GM21360 (cell line): ENCODE measurements around the gene TINCR.
"Not testable (repeated sequence)": the region's sequence is repeated elsewhere in the genome, so short reads cannot be mapped to it uniquely, and the experiment has no call there.

Experiments
- ATAC-seq: cut with Tn5 transposase; IDR thresholded peaks from one replicate; pipeline ENCODE4 v1.9.1; 2021; ENCODE audit warnings: mild to moderate bottlenecking, moderate library complexity; ENCODE audit not compliant: unreplicated experiment

The TINCR gene

DNA sequence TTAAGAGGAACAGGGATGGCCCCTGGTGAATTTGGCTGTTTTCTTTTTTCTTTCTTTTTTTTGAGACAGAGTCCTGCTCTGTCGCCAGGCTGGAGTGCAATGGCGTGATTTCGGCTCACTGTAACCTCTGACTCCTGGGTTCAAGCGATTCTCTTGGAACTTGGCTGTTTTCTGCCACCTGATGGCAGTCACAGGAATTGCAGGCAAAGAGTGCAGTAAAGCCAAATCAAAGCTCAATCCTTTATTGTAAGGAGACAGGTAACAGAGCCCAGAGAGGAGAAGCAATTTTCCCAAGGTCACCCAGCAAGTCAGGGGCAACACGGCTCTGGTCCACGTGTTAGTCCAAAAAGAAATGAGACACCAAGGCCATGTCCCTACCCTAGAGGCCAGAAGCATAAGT, 6.2 kb downstream of the TINCR start:
- no peak for ATAC-seq

DNA sequence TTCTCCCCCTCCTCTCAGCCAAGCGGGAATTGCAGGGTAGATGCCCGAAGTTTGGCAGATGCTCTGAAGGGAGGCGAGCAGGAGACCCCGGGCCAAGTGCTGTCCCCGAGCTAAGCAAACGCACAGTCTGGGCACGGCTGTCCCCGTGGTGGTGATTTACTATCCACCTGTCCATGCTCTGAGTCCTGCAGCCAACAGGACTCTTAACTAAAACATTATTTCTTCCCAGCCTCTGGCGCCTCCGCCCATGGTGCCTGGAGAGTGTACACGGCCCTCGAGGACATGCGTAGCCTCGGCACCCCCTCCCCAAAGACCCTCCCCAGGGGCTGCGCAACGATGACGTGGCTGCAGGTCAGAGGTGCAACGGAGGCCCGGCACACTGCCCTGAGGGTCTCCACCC, 7.6 kb downstream of the TINCR start:
- no peak for ATAC-seq

DNA sequence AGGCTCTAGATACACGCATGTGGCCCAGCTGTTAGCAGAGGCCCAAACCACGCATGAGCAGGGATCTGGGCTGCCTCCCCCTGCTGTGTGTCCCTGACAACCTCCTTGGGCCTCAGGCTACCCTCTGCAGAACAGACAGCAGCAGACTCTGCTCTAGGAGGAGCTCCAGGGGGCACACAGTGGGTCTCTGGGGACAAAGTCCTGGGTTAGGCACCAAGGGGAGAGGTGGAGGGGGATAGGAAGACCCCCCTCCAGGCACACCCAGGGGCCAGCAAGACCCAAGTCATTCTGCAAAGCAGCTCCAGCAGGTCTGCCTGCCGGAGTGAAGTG, 8.0 kb downstream of the TINCR start:
- no peak for ATAC-seq

DNA sequence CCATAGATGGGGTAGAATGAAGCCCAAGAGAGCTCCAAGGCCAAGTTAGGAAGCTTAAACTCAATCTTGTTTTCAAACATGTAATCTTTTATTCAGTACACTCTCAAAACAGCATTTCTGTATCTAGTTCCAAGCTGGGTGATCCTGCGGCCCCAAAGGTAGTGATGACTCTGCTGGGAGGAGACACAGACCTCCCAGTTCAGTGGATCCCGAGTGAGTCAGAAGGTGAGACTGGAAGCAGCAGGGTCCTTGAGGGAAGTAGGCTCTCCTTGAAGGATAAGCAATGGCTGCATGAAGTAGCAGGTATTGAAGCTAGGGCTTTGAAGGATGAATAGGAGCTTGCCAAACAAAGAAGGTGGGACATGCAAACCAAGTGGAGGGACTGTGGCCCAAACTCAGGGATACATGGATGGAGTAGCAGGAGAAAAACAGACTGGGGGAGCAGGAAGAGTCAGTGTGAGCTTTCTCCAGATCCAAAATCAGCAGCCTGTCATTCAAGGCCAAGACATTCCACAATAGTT, 9.6 kb downstream of the TINCR start:
- no peak for ATAC-seq

DNA sequence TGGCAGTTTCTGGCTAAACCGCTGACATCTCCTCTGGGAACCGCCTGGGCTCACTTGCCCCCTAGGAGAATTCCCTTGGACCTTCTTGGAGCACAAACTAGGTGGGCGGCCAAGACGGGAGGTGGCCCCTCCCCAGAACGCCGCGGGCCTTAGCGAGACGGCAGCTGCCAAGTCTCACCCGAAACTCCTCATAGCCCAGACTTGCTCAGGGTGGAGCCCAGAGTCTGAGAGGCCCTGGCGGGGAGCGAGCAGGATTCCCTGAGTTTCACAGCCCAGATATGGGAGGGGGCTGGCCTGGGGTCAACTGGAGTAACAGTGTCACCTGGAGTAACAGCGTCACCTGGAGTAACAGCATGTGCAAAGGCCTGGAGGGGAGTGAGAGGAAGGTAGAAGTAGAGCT, 10.1 kb downstream of the TINCR start:
- no peak for ATAC-seq

DNA sequence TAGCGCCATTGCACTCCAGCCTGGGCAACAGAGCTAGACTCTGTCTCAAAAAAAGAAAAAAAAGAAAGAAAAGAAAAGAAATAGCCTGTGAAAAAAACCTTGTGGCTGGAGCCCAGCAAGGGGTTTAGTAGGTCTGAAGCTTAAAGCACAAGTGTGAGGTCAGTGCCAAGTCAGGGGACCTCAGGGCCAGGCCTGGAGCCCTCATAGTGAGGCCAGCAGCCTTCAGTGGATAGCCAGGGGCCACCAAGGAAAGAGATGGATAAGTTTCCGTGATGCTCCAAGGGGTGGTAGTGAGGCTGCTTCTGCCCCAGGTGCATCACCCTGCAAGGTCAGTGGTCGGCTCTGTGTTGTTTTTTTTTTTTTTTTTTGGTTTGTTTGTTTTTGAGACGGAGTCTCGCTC, 12.9 kb downstream of the TINCR start:
- ATAC-seq: no peak

DNA sequence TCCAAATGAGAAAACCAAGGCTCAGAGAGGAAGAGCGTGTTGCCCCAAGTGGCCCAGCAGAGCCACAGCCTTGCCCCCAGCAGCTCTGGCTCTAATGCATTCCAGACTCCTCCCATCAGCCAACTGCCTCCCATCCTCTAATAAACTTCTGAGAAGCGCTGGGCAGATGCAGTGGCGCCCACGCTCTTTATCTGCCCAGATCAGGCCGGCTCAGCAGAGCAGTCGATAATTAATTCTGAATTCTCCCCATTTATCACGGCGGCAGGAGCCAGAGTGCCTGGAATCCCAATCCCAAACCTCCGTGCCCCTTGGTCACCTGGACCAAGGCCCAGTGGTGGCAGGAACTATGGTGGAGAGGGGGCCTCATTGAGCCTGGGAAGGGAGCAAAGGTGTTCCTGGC, 13.9 kb downstream of the TINCR start:
- ATAC-seq: no peak

DNA sequence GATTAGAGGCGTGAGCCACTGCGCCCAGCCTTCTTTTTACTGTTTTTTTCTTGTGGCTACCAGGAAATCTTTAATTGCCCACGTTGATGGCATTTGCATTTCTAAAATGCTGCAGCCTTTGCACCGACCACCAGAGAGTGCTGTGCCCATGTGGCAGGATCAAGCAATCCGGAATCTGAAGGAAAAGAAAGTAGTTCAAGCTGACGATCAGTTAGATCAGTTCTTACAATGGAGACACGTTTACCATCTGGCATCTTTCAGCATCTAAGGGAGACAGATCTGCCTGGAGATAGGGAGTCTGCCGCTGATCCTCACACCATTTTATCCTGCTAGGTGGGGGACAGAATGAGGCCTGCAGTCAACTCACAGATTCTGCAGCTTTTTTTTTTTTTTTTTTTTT, 19.9 kb downstream of the TINCR start:
- no peak for ATAC-seq

DNA sequence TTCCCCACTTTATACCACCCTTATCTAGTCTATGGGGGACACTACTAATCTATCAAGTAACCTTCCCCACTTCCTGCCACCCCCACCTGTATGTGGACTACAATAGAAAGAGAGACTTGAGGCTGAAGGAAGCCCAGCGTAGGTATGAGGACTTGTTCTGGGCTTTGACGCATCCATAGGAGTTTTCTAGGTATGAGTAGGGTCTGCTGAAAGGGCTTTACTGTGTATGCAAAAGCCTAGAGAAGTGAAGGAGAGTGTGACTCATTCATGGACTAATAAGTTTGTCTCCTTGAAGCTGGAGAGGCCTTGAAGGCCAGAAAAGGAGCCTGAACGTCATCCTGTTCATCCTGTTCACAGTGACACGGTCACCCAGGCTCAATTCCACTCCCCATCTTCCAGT, 21.8 kb downstream of the TINCR start:
- ATAC-seq: no peak

DNA sequence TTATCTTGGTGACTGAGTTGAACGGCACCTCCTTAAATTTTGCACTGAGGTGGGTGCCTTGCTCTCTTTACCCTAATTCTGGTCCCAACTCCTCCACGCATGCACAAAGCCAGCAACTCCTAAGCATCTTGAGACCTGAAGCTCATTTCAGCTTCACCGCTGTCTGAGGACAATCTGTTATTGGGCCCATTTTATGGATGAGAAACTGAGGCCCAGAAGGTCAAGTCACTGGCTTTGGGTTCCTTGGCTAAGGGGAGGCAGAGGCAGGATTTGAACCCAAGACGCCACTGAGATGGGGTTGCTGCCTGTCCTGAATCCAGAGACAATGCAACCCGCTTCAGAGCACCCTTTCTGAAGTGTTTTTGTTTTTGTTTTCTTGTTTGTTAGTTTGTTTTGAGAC, 22.7 kb downstream of the TINCR start:
- no peak for ATAC-seq

DNA sequence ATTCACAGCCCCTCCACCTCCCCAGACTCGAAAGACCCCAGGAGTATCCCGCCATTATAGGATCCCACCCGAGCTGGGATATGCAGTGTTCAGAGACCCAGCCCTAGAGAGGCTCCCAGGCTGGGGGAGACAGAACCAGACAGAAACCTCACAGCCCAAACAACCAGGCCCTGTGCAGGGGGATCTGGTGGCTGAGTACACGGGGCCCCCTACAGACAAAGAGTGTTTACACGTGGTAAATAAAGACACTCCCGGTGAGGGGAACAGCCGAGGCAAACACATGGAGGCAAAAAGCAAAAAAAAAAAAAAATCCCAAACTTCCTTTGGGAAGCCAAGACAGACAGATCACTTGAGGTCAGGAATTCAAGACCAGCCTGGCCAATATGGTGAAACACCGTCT, 25.1 kb downstream of the TINCR start:
- no peak for ATAC-seq

DNA sequence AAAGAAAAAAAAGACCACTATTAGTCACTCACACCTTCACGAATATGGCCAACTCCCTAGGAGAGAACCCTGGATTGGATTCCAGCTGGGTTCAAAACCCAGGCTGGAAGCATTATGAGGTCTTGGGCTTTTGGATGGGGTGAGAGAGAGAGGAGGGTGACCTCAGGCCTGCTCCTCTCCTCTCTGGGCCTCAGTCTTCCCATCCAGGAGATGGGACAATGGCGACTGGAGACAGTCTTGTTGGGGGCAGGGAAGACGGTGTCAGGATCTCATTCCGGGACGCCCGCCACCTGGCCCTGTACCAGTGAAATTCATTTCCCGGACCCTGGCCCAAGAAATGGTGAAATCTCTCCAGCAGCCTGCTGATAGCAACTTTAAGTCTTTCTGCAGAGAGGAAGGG, 26.3 kb downstream of the TINCR start:
- no peak for ATAC-seq

DNA sequence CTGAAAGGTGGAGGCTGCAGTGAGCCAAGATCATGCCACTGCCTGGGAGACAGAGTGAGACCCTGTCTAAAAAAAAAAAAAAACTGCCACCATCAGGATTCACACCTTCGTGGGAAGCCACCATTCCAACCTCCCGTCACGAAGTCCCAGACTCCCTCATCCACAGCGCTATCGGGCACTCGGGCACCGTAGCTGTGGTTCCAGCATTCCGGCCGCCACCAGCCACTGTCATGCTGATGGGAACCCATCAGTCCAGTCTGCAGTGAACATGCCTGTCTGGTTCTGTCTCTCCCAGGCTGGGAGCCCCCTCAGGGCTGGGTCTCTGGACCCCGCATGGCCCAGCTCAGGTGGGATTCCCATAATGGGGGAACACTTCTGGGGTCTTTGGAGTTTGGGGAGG, 27.5 kb downstream of the TINCR start:
- no peak for ATAC-seq

DNA sequence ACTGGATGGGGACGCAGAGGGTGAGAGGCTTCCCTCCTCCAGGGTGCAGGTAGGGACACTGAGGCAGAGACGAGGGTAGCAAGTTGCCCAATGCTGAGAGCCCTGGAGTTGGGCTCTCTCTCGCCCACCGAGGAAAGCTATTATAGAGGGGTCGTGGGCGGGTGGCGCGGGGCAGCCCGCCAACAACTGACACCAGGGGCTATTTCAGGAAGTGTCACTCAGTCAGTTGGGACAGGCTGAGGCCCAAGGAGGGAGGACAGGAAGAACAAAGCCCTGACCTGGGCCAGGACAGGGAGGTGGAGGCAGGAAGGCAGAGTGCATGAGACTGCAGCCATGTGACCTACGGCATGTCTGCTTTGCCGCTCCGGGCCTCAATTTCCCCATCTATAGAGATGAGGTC, 29.9 kb downstream of the TINCR start:
- no peak for ATAC-seq

DNA sequence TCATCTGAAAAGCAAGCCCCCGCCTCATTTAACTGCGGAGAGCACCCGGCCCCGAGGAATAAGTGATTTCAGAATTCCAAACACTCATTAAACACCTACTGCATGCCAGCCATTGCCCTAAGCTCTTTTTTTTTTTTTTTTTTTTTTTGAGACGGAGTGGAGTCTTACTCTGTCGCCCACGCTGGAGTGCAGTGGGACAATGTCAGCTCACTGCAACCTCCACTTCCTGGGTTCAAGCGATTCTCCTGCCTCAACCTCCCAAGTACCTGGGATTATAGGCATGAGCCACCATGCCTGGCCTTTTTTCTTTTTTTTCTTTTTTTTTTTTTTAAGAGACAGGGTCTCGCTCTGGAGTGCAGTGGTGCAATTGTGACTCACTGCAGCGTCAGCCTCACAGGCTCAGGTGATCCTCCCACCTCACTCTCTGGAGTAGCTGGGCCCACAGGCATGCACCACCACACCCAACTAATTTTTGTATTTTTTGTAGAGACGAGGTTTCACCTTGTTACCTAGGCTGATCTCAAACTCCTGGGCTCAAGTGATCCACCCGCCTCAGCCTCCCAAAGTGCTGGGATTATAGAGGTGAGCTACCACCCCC, 30.7 kb downstream of the TINCR start:
- ATAC-seq: not testable (repeated sequence)

DNA sequence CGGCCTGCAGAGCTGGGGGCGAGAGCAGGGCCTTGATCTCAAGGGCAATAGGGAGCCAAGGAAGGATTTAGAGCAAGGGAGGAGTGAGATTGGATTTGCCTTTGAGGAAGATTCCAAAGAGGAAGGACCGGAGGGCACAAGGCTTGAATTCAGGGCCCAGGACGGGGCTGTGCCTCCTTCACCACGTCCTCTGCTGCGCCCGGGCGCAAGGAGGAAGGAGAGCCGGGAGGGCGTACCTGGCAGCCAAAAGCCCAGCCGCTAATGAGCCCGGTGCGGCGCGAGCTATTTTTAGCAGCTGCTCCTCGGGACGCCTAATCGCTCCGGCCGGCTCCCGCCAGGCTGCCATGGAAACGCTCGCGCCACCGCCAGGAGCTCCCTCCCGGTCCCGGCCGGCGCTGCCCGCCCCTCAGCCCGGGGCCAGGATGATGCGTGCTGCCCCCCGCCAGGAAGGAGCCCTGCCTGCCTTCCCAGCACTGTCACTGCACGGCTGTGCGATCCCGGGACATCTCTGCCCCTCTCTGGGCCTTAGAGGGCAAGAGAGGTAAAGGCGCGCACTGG, 31.3 kb downstream of the TINCR start:
- no peak for ATAC-seq

DNA sequence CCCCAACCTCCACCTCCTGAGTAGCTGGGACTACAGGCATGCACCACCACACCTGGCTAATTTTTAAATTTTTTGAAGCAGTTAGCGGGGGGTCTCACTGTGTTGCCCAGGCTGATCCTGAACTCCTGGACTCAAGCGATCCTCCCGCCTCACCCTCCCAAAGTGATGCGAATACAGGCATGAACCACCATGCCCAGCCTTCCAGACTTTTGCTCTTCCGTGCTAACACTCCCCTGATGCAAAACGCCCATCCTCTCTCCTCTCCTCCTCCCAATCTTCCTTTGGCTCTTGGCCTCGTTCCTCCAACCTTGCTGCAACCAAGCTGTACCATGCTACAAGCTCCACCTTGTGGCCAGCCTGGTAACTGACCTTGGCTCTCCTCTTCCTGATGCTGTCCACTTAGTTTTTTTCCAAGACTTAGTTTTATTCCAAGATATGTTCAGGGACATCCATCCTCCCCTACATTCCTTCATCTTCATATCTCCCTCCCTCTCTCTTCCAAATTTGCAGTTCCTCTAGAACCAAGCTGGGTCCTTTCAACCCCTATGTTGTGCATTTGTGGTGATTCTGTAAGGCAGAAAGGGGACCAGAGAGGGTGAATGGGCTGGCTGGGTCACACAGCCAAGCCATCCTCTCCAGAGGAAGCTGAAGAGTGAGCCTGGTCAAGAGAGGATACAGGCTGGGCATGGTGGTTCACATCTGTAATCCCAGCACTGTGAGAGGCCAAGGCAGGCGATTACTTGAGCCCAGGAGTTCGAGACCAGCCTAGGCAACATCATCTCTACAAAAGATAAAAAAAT, 32.8 kb downstream of the TINCR start:
- no peak for ATAC-seq

DNA sequence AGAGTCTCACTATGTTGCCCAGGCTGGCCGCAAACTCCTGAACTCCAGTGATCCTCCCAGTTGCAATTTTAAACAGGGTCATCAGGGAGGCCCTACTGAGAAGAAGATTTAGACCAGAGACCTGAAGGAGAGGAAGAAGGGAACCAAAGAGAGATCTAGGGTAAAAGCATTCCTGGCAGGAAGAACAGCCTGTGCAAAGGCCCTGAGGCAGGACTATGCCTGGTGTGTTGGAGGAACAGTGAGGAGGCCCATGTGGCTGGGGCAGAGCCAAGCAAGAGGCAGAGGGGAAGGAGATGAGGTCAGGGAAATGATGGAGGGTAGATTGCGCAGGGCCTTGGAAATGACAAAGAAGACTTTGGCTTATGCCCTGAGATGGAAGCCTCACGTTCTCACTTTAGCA, 34.5 kb downstream of the TINCR start:
- ATAC-seq: no peak

DNA sequence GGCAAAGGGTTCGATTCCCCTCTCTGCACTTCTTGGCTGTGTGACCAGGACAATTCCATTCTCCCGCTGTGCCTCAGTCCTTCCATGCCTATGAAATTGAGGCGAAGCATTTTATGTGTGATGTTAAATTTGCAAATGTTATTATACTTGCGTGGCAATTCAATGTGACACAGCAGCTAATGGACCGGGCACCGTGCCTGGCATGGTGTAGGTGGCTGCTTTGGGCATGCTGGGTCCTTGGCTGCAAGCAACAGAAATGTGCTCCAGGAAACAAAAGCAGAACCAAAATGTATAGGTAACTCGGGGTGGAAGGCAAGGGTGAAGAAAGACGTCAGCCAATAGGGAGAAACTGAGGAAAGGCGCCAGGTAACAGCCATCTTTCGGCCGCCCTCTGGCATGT, 37.1 kb downstream of the TINCR start:
- no peak for ATAC-seq

DNA sequence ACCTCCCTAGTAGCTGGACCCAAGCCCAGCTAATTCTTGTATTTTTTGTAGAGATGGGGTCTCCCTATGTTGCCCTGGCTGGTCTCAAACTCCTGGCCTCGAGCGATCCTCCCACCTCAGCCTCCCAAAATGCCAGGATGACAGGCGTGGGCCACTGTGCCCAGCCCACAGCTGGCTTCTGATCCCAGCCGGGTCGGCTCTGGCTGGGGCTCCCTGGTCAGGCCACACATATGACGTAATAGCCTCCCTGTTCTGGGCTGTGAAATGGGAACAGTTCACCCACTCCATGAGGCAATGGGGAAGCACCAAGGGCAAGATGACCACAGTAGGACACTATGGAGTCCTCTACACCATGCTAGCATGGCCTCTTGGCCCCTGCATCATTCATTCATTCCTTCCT, 41.1 kb downstream of the TINCR start:
- no peak for ATAC-seq

DNA sequence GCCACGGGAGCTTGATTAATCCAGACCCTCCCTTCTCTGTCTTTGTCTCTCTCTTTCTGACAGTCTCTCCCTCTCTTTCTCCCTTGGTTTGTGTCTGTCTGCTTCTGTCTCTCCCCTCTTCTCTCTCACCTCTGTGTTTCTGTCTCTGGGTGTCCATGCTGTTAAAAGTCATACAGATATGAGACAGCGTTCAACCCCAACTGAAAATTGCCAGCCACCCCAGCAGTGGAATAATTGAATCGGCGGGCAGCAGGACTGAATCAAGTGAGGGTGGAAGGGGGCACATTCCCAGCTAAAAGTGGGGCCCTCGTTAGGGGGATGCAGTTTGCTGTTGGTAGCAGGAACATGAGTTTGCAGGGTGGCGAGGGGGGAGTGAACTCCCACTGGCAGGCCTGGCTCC, 43.7 kb downstream of the TINCR start:
- no peak for ATAC-seq

DNA sequence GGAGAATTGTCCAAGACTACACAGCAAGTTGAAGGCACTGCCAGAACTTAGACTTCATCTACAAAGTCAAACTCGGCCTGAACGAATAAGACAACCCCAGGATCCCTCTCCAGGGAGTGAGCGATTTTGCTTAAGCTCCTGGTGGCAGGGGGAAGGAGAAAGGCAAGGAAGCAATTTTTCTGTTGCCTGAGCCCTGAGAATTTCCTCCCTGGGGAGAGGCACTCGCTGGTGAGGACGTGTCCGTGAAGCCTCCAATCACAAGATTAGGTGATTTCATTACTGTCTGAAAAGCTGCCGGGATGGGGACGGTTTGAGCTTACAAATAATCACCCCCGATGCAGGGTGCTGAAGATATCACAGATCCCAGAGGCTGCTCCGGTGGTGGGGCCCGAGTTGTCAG, 45.6 kb downstream of the TINCR start:
- no peak for ATAC-seq

DNA sequence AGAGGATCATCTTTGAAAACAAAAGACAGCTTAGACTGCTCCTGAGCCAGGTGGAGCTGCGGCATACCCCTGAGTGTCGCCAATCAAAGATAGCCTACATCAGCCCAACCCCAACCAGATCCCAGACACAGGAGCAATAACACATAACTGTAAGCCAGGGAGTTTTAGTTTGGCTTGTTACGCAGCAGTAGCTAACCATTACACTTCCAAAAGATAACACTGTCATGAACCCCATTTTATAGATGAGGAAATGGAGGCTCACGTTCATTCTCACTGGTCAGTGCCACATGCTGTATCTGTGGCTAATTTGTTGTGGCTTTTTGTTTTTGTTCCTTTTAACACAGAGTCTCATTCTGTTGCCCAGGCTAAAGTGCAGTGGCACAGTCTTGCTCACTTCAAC, 47.3 kb downstream of the TINCR start:
- ATAC-seq: no peak
